ENCODE measurements around the gene HOXD9.

- no peak for TF ChIP-seq CTCF (conservative IDR thresholded peaks at IDR 0.05; ENCODE audit: low read length)
- no peak for TF ChIP-seq EZH2phosphoT487 (IDR thresholded peaks at IDR 0.05; ENCODE audit: borderline replicate concordance)
Measured at GRCh38 chr2:176104316-176105077, 18.0 kb upstream of the HOXD9 start.

Data from Loucy (cell line).